Activated CD8-positive, alpha-beta memory T cell treated with anti-CD3 and anti-CD28 coated beads, Interleukin-2, amount 10 ng/mL, durations not matched to agents 7 days and 5 days (primary cell): ENCODE measurements around the gene GGTLC2. TPM values are rescaled to one million over a fixed set of nuclear protein-coding genes. Genes with fewer than 3 reads are reported as not detected.
"Not testable (repeated sequence)": the region's sequence is repeated elsewhere in the genome, so short reads cannot be mapped to it uniquely, and the experiment has no call there.

ENCODE experiments used
- ATAC-seq: fragments of 150-1000 bp; cut with Tn5 transposase; one replicate; pipeline ENCODE4 v1.10.0; 2021; ENCODE audit warnings: moderate library complexity
- CTCF ChIA-PET: fragments of 350-600 bp; sonication (Branson Sonifier 250); formaldehyde crosslinking; loops from one replicate; lab custom pipeline; 2021; ENCODE audit warnings: antibody characterized with exemption; lab: Charles Lee
- DNase-seq: peaks from one replicate; pipeline ENCODE4 v3.0.0-alpha.2; 2020
- H3K27ac Mint-ChIP-seq: one replicate; pipeline ENCODE4 v1.8.0; 2021; ENCODE audit warnings: mild to moderate bottlenecking, mixed read lengths
- H3K27me3 Mint-ChIP-seq: one replicate; pipeline ENCODE4 v1.8.0; 2021; ENCODE audit warnings: mixed read lengths
- H3K36me3 Mint-ChIP-seq: one replicate; pipeline ENCODE4 v1.8.0; 2021; ENCODE audit warnings: mild to moderate bottlenecking, mixed read lengths
- H3K4me1 Mint-ChIP-seq: one replicate; pipeline ENCODE4 v1.8.0; 2021; ENCODE audit warnings: mixed read lengths
- H3K4me3 Mint-ChIP-seq: one replicate; pipeline ENCODE4 v1.8.0; 2021; ENCODE audit warnings: mild to moderate bottlenecking, moderate library complexity, mixed read lengths
- H3K9me3 Mint-ChIP-seq: one replicate; pipeline ENCODE4 v1.8.0; 2022; ENCODE audit warnings: low read depth, mixed read lengths
- total RNA-seq, 2 experiments: library from RNA; stranded (reverse); gene quantifications; one replicate each; pipeline ENCODE4 v1.2.3, GENCODE V29; 2021

Gene GGTLC2
- total RNA-seq, 2 experiments from 2014 or later = not detected

DNA sequence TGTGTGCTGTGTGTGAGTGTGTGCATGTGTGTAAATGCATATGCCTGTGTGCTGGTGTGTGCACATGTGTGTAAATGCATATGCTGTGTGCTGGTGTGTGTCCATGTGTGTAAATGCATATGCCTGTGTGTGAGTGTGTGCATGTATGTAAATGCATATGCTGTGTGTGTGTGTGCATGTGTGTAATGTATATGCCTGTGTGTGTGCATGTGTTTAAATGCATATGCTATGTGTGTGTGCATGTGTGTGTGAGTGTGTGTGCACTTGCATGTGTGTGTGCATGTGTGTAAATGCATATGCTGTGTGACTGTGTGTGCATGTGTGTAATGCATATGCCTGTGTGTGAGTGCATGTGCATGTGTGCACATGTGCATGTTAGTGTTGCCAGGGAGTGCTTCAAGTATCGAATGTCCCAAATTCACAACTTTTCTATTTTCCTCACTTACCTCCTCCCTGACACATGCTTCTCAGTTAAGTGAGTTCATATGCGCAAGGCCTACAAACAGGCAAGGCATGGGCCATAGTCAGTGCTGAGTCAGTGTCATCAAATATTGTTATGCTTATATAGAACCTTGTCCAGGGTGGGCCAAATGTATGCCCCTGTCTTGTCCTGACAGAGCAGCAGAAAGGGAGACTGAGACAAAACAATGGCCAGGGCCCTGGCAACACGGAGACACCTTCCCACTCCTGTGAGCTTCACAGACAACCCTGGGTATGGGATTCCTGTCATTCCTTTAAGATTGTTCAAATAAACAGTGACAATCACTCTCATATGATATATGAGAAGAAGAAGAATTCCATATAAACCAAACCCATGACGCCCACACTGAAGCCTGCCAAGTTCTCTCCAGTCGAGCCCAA is 38.6 kb downstream of the GGTLC2 start:
- peaks cover 5% of the 10 kb centered on the region for H3K4me1 Mint-ChIP-seq
- H3K9me3 Mint-ChIP-seq = no peaks in the 10 kb centered on the region
- ATAC-seq = no peak
- H3K27ac Mint-ChIP-seq = no peak overlapping the region
- no peak for DNase-seq
- no peak overlapping the region for H3K4me3 Mint-ChIP-seq
- H3K27me3 Mint-ChIP-seq = no peaks in the 10 kb centered on the region
- CTCF ChIA-PET = interaction anchor here (1.7 kb wide), 1 partner anchor 17 kb away, joined by 5 read pairs; no protein-coding TSS in a partner anchor
- no peaks in the 10 kb centered on the region for H3K36me3 Mint-ChIP-seq

GRCh38 chr22:22683668-22684361 is 39.4 kb downstream of the GGTLC2 start:
- peaks cover 2% of the 10 kb centered on the region for H3K4me1 Mint-ChIP-seq
- no peak overlapping the region for H3K4me3 Mint-ChIP-seq
- H3K36me3 Mint-ChIP-seq = no peaks in the 10 kb centered on the region
- ATAC-seq (no peak), DNase-seq (no peak)
- CTCF ChIA-PET = interaction anchor here (1.4 to 2.7 kb wide), 3 partner anchors 18 to 96 kb away, joined by 4 to 9 read pairs (median 5); no protein-coding TSS in a partner anchor
- no peak overlapping the region for H3K27ac Mint-ChIP-seq
- H3K9me3 Mint-ChIP-seq = no peaks in the 10 kb centered on the region
- H3K27me3 Mint-ChIP-seq = no peaks in the 10 kb centered on the region

GRCh38 chr22:22684580-22685561 is 40.5 kb downstream of the GGTLC2 start:
- no peaks in the 10 kb centered on the region for H3K27me3 Mint-ChIP-seq
- H3K27ac Mint-ChIP-seq = no peak overlapping the region
- CTCF ChIA-PET = interaction anchor here (0.9 to 2.7 kb wide), 8 partner anchors 8 to 97 kb away, joined by 3 to 9 read pairs (median 5); no protein-coding TSS in a partner anchor
- no peak overlapping the region for H3K4me3 Mint-ChIP-seq
- DNase-seq (peak; percentile 45), ATAC-seq (no peak)
- H3K4me1 Mint-ChIP-seq = no peaks in the 10 kb centered on the region
- no peaks in the 10 kb centered on the region for H3K36me3 Mint-ChIP-seq
- no peaks in the 10 kb centered on the region for H3K9me3 Mint-ChIP-seq

- H3K9me3 Mint-ChIP-seq = no peaks in the 10 kb centered on the region
- no peak overlapping the region for H3K27ac Mint-ChIP-seq
- no peak for DNase-seq
- CTCF ChIA-PET = interaction anchor here (0.7 to 2.7 kb wide), 7 partner anchors 8 to 98 kb away, joined by 3 to 9 read pairs (median 5); no protein-coding TSS in a partner anchor
- H3K4me1 Mint-ChIP-seq = no peaks in the 10 kb centered on the region
- no peaks in the 10 kb centered on the region for H3K27me3 Mint-ChIP-seq
- no peaks in the 10 kb centered on the region for H3K36me3 Mint-ChIP-seq
- no peak for ATAC-seq
- H3K4me3 Mint-ChIP-seq = no peak overlapping the region
Observed at GRCh38 chr22:22685586-22685985, 41.2 kb downstream of the GGTLC2 start.

GRCh38 chr22:22686202-22687115 is 42.0 kb downstream of the GGTLC2 start:
- not testable (repeated sequence) for H3K27ac Mint-ChIP-seq

GRCh38 chr22:22687638-22688500 is 43.5 kb downstream of the GGTLC2 start:
- DNase-seq (peak; percentile 50), ATAC-seq (peak; percentile 80)
- Mint-ChIP-seq H3K27me3 (no peaks in the 10 kb centered on the region), H3K27ac (no peak overlapping the region), H3K36me3 (no peaks in the 10 kb centered on the region), H3K4me3 (no peak overlapping the region), H3K4me1 (no peaks in the 10 kb centered on the region), H3K9me3 (no peaks in the 10 kb centered on the region)
- CTCF ChIA-PET = interaction anchor here (2.1 kb wide), 1 partner anchor 25 kb away, joined by 7 read pairs; no protein-coding TSS in a partner anchor

More at GRCh38 chr22:22686202-22687115, 42.0 kb downstream of the GGTLC2 start:
- not testable (repeated sequence) for DNase-seq, H3K4me3 Mint-ChIP-seq, H3K27me3 Mint-ChIP-seq, H3K9me3 Mint-ChIP-seq, H3K4me1 Mint-ChIP-seq, ATAC-seq, H3K36me3 Mint-ChIP-seq
- CTCF ChIA-PET = interaction anchor here (0.7 to 2.7 kb wide), 3 partner anchors 10 to 98 kb away, joined by 3 to 9 read pairs (median 8); no protein-coding TSS in a partner anchor

- H3K9me3 Mint-ChIP-seq = no peaks in the 10 kb centered on the region
- no peaks in the 10 kb centered on the region for H3K36me3 Mint-ChIP-seq
- no peak for DNase-seq
- CTCF ChIA-PET = interaction anchor here (1.2 to 2.1 kb wide), 4 partner anchors 12 to 27 kb away, joined by 3 to 7 read pairs (median 3); no protein-coding TSS in a partner anchor
- no peak overlapping the region for H3K27ac Mint-ChIP-seq
- no peaks in the 10 kb centered on the region for H3K27me3 Mint-ChIP-seq
- H3K4me1 Mint-ChIP-seq = no peaks in the 10 kb centered on the region
- no peak overlapping the region for H3K4me3 Mint-ChIP-seq
- no peak for ATAC-seq
Observed at GRCh38 chr22:22689621-22690345, 45.4 kb downstream of the GGTLC2 start.

- H3K27ac Mint-ChIP-seq = no peak overlapping the region
Observed at GRCh38 chr22:22691055-22691454, 46.6 kb downstream of the GGTLC2 start.

GRCh38 chr22:22691716-22692701 is 47.6 kb downstream of the GGTLC2 start:
- no peaks in the 10 kb centered on the region for H3K36me3 Mint-ChIP-seq
- no peak overlapping the region for H3K27ac Mint-ChIP-seq
- no peak for DNase-seq
- H3K4me3 Mint-ChIP-seq = no peak overlapping the region
- ATAC-seq = no peak
- H3K4me1 Mint-ChIP-seq = no peaks in the 10 kb centered on the region
- no peaks in the 10 kb centered on the region for H3K27me3 Mint-ChIP-seq
- CTCF ChIA-PET = interaction anchor here (0.9 to 2.2 kb wide), 3 partner anchors 7 to 21 kb away, joined by 3 to 6 read pairs (median 3); no protein-coding TSS in a partner anchor
- no peaks in the 10 kb centered on the region for H3K9me3 Mint-ChIP-seq

More at GRCh38 chr22:22691055-22691454, 46.6 kb downstream of the GGTLC2 start:
- CTCF ChIA-PET = interaction anchor here (1.2 to 1.6 kb wide), 4 partner anchors 11 to 193 kb away, joined by 3 read pairs; no protein-coding TSS in a partner anchor
- Mint-ChIP-seq H3K4me3 (no peak overlapping the region), H3K36me3 (no peaks in the 10 kb centered on the region), H3K9me3 (no peaks in the 10 kb centered on the region), H3K27me3 (no peaks in the 10 kb centered on the region), H3K4me1 (no peaks in the 10 kb centered on the region)
- ATAC-seq (no peak), DNase-seq (no peak)
